Measurements from ENCODE around the gene GALK1.
"Not testable (repeated sequence)": the region's sequence is repeated elsewhere in the genome, so short reads cannot be mapped to it uniquely, and the experiment has no call there.

The GALK1 gene

DNA sequence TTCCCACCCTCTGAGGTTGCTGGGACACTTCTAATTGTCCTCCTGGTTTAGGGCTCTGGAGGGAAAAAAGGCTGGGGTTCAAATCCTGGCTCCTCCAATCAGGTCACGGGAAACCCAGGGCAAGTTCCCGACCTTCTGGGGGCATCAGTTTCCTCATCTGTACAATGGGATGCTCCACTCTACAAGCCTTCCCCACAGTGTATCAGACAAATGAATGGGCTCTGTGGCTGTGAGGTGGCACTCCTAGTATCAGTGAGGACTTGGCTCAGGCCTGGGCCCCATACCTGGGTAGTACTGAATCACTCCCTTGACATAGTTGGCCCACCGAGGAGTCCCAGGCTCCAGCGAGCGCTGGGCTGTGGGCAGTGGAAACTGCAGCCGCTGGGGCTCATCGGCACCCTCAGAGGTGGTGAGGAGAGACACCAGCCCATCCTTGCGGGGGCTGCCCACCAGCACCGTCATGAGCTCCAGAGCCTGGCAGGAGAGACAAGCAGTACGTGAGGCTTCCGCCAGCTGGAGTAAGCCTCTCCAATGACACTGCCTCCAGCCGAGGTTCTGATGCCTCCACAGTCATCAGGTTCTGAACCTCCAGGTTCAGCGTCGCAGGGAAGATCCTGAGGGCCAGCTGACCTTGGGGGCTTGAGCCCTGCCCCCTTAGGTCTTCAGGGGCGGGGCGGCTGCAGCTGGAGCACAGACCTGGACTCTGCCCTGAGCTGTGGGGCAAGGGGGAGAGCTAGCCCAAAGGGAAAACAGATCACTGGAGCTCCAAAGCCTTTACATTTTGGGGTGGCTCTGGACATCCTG, 1.2 kb downstream of the GALK1 start:
- no peak for FAIRE-seq

DNA sequence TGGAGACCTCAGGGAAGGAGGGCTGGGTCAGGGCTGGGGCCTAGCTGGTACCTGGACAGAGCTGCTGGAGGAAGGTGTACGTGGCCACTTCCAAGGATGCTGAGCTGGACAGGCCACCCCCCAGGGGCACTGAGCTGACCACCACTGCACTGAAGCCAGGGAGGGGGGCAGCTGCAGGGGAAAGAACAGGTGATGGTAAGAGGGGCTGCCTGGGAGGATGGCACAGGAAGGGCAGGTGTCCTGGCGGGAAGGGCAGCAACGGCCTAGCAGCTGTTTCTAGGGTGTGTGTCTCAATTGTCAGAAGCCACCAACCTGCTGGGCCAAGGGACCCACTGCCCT, 1.8 kb downstream of the GALK1 start:
- no peak for FAIRE-seq

GRCh38 chr17:75762513-75763268, 2.3 kb downstream of the GALK1 start:
- no peak for FAIRE-seq

DNA sequence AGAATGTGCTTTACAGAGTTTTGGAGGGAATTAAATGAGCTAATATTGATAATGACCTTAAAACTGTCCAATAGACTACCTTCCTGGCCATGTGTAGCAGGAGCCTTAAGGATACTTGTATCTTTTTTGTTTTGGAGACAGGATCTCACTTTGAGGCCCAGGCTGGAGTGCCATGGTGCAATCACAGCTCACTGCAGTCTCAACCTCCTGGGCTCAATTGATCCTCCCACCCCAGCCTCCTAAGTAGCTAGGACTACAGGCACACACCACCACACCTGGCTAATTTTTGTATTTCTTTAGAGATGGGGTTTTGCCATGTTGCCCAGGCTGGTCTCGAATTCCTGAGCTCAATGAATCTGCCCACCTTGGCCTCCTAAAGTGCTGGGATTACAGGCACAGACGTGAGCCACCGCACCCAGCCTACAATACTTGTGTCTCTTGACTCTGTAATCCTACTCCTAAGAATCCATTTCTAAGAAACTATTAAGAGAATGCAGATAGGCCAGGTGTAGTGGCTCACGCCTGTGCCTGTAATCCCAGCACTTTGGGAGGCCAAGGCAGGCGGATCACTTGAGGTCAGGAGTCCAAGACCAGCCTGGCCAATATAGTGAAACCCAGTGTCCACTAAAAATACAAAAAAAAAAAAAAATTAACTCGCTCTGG, 4.9 kb downstream of the GALK1 start:
- not testable (repeated sequence) for FAIRE-seq

GRCh38 chr17:75759457-75759856, 5.5 kb downstream of the GALK1 start:
- no peak for FAIRE-seq

GRCh38 chr17:75758131-75758905, 6.7 kb downstream of the GALK1 start:
- FAIRE-seq = no peak

- no peak for FAIRE-seq
Measured at GRCh38 chr17:75757086-75757681, 7.8 kb downstream of the GALK1 start.

DNA sequence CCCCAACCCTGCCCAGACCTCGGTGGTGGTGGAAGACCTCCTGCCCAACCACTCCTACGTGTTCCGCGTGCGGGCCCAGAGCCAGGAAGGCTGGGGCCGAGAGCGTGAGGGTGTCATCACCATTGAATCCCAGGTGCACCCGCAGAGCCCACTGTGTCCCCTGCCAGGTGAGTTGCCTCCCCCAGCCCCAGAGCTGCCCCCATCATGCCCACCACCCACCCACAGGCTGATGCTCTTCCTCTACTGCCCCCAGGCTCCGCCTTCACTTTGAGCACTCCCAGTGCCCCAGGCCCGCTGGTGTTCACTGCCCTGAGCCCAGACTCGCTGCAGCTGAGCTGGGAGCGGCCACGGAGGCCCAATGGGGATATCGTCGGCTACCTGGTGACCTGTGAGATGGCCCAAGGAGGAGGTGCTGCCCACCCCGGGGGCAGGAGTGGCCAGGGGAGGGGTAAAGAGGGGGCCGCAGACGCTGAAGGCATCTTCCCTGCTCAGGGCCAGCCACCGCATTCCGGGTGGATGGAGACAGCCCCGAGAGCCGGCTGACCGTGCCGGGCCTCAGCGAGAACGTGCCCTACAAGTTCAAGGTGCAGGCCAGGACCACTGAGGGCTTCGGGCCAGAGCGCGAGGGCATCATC, 8.4 kb downstream of the GALK1 start:
- no peak for FAIRE-seq

GRCh38 chr17:75755990-75756389, 9.0 kb downstream of the GALK1 start:
- FAIRE-seq = no peak

- no peak for FAIRE-seq
Measured at GRCh38 chr17:75755205-75755901, 9.6 kb downstream of the GALK1 start.

GRCh38 chr17:75754378-75755204, 10.4 kb downstream of the GALK1 start:
- no peak for FAIRE-seq

DNA sequence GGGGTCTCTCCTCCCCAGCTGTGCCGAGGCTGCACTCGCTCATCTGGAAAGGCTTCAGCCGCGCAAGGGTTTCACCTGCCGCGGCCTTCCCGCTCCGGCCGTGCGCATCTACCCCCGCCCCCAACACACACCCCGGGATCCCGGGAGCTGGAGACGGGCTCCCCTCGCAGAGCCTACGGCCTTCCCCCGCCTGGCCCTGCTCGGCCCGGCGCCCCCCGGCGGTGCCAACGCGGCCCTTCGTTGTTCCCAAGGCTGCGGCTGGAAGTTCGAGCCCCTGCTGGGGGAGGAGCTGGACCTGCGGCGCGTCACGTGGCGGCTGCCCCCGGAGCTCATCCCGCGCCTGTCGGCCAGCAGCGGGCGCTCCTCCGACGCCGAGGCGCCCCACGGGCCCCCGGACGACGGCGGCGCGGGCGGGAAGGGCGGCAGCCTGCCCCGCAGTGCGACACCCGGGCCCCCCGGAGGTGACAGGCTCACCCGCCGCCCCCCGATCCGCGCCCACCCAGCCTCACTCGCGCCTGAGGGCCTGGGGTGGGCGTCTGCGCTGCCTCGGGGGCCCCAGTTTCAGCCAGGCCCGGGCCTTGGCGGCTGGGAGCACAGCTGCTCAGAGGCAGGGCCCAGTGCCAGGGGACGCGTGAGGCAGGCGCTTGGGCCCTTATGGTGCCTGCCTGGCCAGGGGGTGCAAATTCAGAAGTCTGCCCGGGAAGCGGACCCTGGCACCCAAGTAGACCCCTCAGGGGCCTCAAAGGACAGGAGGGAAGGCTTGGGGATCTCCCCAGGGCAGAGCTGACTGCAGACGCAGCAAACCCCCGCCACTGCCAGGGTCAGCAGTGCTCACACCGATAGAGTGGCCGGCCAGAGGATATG, 11.2 kb downstream of the GALK1 start:
- no peak for FAIRE-seq

- no peak for FAIRE-seq
Measured at GRCh38 chr17:75752802-75753513, 12.0 kb downstream of the GALK1 start.

DNA sequence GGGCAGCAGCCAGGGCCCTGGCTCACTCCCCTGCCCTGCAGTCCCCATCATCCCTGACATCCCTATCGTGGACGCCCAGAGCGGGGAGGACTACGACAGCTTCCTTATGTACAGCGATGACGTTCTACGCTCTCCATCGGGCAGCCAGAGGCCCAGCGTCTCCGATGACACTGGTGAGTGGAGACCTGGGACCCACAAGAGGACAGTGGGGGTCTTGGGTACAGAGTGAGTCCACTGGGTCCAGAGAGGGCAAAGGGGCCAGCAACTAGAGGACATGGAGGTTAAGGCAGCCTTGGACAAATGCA, 12.6 kb downstream of the GALK1 start:
- FAIRE-seq = no peak

DNA sequence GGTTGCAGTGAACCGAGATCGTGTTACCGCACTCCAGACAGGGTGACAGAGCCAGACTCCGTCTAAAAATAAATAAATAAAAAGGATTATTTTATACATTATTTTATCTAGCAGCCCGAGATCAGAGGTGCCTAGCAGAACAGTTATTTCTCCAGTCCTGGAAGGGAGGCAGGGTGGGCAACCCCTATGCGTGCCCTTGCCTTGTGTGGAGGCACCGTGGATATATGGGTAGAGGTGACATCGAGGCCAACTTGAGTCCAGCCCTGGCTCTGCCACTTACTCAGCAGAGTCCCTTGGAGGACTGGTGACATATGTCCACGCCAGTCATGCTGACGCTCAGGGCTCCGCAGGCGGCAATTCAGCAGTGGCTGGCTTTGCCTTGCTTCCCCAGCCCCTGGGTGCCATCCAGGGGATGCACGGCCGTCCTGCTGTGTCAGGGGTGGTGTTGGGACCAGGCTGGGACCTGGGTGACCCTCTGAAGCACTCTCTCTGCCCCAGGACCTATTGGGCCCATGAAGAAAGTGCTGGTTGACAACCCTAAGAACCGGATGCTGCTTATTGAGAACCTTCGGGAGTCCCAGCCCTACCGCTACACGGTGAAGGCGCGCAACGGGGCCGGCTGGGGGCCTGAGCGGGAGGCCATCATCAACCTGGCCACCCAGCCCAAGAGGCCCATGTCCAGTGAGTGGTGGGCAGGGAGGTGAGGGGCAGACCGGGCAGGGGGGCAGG, 13.2 kb downstream of the GALK1 start:
- no peak for FAIRE-seq

GRCh38 chr17:75750661-75751423, 14.2 kb downstream of the GALK1 start:
- FAIRE-seq = no peak

Measured in colon (tissue), 2 donors.